CD4-positive, alpha-beta memory T cell (primary cell): ENCODE measurements around the gene CALML3. TPM values are rescaled to one million over a fixed set of nuclear protein-coding genes. Genes with fewer than 3 reads are reported as not detected.
"Not testable (repeated sequence)": the region's sequence is repeated elsewhere in the genome, so short reads cannot be mapped to it uniquely, and the experiment has no call there.

Experiments used
- CTCF ChIA-PET: fragments of 350-600 bp; sonication (Branson Sonifier 250); formaldehyde crosslinking; loops from one replicate; lab custom pipeline; 2021; ENCODE audit warnings: inconsistent platforms; ENCODE audit not compliant: partially characterized antibody; lab: Charles Lee
- POLR2A ChIA-PET: fragments of 350-600 bp; sonication (Branson Sonifier 250); formaldehyde crosslinking; loops from one replicate; lab custom pipeline; 2021; ENCODE audit not compliant: partially characterized antibody; lab: Charles Lee
- DNase-seq, 5 donors: peaks; one replicate each; pipeline versions ENCODE4 v3.0.0 to v3.0.0-alpha.2; 2020 to 2022; ENCODE audit warnings: mixed read lengths in 1 of 5
- H3K27ac ChIP-seq: one replicate; pipeline ENCODE4 v1.7.0; 2013; ENCODE audit warnings: low read depth, low read length
- H3K27me3 ChIP-seq: 2 replicates; pipeline ENCODE4 v1.7.0; 2013; ENCODE audit warnings: mild to moderate bottlenecking, low read length, moderate library complexity; ENCODE audit not compliant: insufficient read depth
- H3K36me3 ChIP-seq: 2 replicates; pipeline ENCODE4 v1.7.0; 2013; ENCODE audit warnings: mild to moderate bottlenecking, low read length, moderate library complexity; ENCODE audit not compliant: insufficient read depth
- H3K4me1 ChIP-seq: 2 replicates; pipeline ENCODE4 v1.7.0; 2013; ENCODE audit warnings: mild to moderate bottlenecking, low read length, moderate library complexity; ENCODE audit not compliant: insufficient read depth
- H3K4me3 ChIP-seq, 2 donors: one replicate each; pipeline ENCODE4 v1.7.0; 2013; ENCODE audit warnings: low read length in 2 of 2, mild to moderate bottlenecking in 1 of 2
- H3K9me3 ChIP-seq, 2 donors: one replicate each; pipeline ENCODE4 v1.7.0; 2013; ENCODE audit warnings: low read length in 2 of 2, control low read depth in 1 of 2; ENCODE audit not compliant: control insufficient read depth in 1 of 2
- H3K27ac Mint-ChIP-seq, 7 donors: one replicate each; pipeline ENCODE4 v1.8.0; 2020 to 2021; ENCODE audit warnings: mixed read lengths in 7 of 7, mild to moderate bottlenecking in 6 of 7, inconsistent platforms in 3 of 7, moderate library complexity in 3 of 7
- H3K27me3 Mint-ChIP-seq, 2 donors: one replicate each; pipeline ENCODE4 v1.8.0; 2020 to 2021; ENCODE audit warnings: mixed read lengths in 2 of 2
- H3K36me3 Mint-ChIP-seq, 2 donors: one replicate each; pipeline ENCODE4 v1.8.0; 2020 to 2021; ENCODE audit warnings: mixed read lengths in 2 of 2, inconsistent platforms in 1 of 2, mild to moderate bottlenecking in 1 of 2
- H3K4me1 Mint-ChIP-seq, 4 donors: one replicate each; pipeline ENCODE4 v1.8.0; 2020 to 2021; ENCODE audit warnings: mixed read lengths in 4 of 4, mild to moderate bottlenecking in 1 of 4
- H3K4me3 Mint-ChIP-seq, 8 donors: one replicate each; pipeline ENCODE4 v1.8.0; 2020 to 2021; ENCODE audit warnings: mixed read lengths in 8 of 8, mild to moderate bottlenecking in 7 of 8, moderate library complexity in 6 of 8, inconsistent platforms in 3 of 8
- H3K9me3 Mint-ChIP-seq, 8 donors: one replicate each; pipeline ENCODE4 v1.8.0; 2020 to 2021; ENCODE audit warnings: mixed read lengths in 8 of 8, mild to moderate bottlenecking in 5 of 8, inconsistent platforms in 3 of 8, moderate library complexity in 1 of 8
- intact Hi-C: fragments of 100-400 bp; cut with micrococcal nuclease; formaldehyde crosslinking; loops from one replicate; pipeline ENCODE4 v1.15.1; 2023
- polyA plus RNA-seq, 2 donors: library from polyadenylated mRNA; unstranded; fragments of 300-500 nt; fragmentation: Illumina TruSeq; gene quantifications; one replicate each; pipeline ENCODE4 v1.2.3, GENCODE V29; 2021
- total RNA-seq, 2 experiments: library from RNA; stranded (reverse); gene quantifications; one replicate each; pipeline ENCODE4 v1.2.3, GENCODE V29; 2021

The CALML3 gene
- total RNA-seq (not detected), polyA plus RNA-seq (not detected)

DNA sequence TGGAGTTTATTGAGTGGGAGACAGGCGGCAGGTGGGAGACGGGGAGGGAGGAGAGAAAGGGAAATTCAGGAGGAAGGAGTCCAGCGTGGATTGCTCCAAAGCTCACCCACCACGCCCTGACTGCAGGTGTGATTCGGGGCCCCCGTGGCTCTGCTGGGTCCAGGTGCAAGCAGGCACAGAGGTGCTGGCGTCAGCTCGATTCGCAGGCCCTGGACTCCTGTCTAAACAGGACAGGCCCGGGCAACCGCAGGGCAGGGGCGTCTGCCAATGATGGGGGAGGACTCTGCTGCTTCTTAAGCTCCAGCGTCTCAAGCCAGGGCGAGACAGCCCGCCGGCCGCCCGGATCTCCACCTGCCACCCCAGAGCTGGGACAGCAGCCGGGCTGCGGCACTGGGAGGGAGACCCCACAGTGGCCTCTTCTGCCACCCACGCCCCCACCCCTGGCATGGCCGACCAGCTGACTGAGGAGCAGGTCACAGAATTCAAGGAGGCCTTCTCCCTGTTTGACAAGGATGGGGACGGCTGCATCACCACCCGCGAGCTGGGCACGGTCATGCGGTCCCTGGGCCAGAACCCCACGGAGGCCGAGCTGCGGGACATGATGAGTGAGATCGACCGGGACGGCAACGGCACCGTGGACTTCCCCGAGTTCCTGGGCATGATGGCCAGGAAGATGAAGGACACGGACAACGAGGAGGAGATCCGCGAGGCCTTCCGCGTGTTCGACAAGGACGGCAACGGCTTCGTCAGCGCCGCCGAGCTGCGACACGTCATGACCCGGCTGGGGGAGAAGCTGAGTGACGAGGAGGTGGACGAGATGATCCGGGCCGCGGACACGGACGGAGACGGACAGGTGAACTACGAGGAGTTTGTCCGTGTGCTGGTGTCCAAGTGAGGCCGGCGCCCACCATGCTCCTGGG lies at the start of gene CALML3:
Gene CALML3 (plus strand): TSS at position 321 of the 920 bp plus-strand sequence. CDS start 125 bp downstream, at position 446.
- H3K4me1 ChIP-seq = no peaks in the 10 kb centered on the region
- Mint-ChIP-seq H3K4me1 (no peaks in the 10 kb centered on the region), H3K36me3 (no peaks in the 10 kb centered on the region), H3K4me3 (no peak within 1 kb of the TSS), H3K9me3 (peaks cover 0 to 3% (median 0%) of the 10 kb centered on the region in 8 donors), H3K27me3 (peaks cover 2% of the 10 kb centered on the region in 2 donors), H3K27ac (no peak within 1 kb of the TSS)
- H3K36me3 ChIP-seq = no peaks in the 10 kb centered on the region
- POLR2A ChIA-PET = no interaction called here
- H3K4me3 ChIP-seq = no peak within 1 kb of the TSS
- no peaks in the 10 kb centered on the region for H3K27me3 ChIP-seq
- no peak for DNase-seq
- H3K27ac ChIP-seq = no peak within 1 kb of the TSS
- CTCF ChIA-PET = interaction anchor here (2.0 kb wide), 1 partner anchor 98 kb away, joined by 6 read pairs; no protein-coding TSS in a partner anchor
- intact Hi-C loops = no loop called here
- H3K9me3 ChIP-seq = no peaks in the 10 kb centered on the region

DNA sequence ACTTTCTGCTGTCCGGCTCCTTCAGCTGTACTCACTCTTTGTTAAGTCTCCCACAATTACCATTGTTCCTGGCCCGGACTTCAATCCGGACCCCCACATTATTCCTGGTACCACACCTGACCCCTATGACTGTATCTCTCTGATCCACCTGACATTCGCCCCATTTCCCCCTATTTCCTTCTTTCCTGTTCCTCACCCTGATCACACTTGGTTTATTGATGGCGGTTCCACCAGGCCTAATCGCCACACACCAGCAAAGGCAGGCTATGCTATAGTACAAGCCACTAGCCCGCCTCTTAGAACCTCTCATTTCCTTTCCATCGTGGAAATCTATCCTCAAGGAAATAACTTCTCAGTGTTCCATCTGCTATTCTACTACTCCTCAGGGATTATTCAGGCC lies 49.7 kb upstream of the CALML3 start:
- H3K4me1 ChIP-seq, DNase-seq, intact Hi-C loops, H3K27me3 ChIP-seq, H3K36me3 ChIP-seq, H3K9me3 Mint-ChIP-seq, H3K9me3 ChIP-seq, H3K4me1 Mint-ChIP-seq, H3K4me3 Mint-ChIP-seq, POLR2A ChIA-PET, H3K27ac ChIP-seq, H3K27ac Mint-ChIP-seq, H3K27me3 Mint-ChIP-seq, H3K4me3 ChIP-seq, H3K36me3 Mint-ChIP-seq, CTCF ChIA-PET: not testable (repeated sequence)

DNA sequence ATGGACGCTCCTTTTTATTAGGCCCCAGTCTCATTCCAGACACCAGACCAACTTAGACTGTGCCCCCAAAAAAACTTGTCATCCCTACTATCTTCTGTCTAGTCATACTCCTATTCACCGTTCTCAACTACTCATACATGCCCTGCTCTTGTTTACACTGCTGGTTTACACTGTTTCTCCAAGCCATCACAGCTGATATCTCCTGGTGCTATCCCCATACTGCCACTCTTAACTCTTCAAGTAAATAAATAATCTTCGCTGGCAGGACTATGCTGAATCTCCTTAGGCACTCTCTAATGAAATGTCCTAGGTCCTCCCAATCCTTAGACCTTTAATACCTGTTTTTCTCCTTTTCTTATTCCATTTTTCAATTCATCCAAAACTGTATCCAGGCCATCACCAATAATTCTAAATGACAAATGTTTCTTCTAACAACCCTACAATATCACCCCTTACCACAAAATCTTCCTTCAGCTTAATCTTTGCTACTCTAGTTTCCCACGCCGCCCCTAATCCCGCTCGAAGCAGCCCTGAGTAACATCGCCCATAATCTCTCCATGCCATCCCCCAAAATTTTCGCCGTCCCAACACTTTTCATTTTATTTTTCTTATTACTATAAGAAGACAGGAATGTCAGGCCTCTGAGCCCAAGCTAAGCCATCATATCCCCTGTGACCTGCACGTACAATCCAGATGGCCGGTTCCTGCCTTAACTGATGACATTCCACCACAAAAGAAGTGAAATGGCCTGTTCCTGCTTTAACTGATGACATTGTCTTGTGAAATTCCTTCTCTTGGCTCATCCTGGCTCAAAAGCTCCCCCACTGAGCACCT lies 48.6 kb upstream of the CALML3 start:
- H3K4me3 ChIP-seq, POLR2A ChIA-PET, H3K27me3 ChIP-seq, H3K4me1 Mint-ChIP-seq, H3K27ac Mint-ChIP-seq, H3K9me3 ChIP-seq, H3K36me3 ChIP-seq, DNase-seq, H3K9me3 Mint-ChIP-seq, H3K27me3 Mint-ChIP-seq, intact Hi-C loops, H3K36me3 Mint-ChIP-seq, H3K27ac ChIP-seq, H3K4me3 Mint-ChIP-seq, H3K4me1 ChIP-seq, CTCF ChIA-PET: not testable (repeated sequence)

DNA sequence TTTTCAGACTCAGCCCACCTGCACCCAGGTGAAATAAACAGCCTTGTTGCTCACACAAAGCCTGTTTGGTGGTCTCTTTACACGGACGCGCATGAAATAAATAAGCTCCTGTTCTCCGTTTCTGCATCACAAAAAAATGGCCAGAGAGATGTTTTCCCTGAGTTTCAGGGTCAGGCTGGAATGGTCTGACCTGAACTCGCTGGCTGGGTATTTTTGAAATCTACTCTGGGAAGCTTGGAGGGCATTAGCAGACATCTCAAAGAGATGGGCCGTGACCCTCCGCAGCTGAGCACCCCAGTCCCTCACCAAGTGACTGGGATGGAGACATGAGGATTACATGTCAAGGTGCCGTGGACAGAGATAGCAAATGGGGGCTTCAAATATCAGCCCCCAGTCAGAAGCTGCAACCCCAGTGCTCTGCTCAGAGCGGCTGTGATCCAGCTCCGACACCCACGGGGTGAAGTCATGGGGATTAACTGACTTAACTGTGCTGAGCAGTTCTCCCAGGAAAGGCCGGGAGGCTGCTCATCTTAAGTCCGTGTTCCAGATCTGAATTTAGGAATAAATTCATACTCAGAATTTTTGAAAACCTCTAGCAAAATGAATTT lies 47.7 kb upstream of the CALML3 start:
- Mint-ChIP-seq H3K9me3 (no peaks in the 10 kb centered on the region), H3K4me1 (no peaks in the 10 kb centered on the region), H3K4me3 (no peak overlapping the region), H3K36me3 (no peaks in the 10 kb centered on the region), H3K27ac (peak overlapping the region in 1 of 7 donors; percentile 15), H3K27me3 (peaks cover 0 to 1% of the 10 kb centered on the region in 2 donors)
- ChIA-PET POLR2A (no interaction called here), CTCF (no interaction called here)
- no peaks in the 10 kb centered on the region for H3K4me1 ChIP-seq
- H3K4me3 ChIP-seq = no peak overlapping the region
- H3K27ac ChIP-seq = no peak overlapping the region
- H3K36me3 ChIP-seq = no peaks in the 10 kb centered on the region
- H3K9me3 ChIP-seq = no peaks in the 10 kb centered on the region
- H3K27me3 ChIP-seq = no peaks in the 10 kb centered on the region
- no peak for DNase-seq
- intact Hi-C loops = no loop called here

DNA sequence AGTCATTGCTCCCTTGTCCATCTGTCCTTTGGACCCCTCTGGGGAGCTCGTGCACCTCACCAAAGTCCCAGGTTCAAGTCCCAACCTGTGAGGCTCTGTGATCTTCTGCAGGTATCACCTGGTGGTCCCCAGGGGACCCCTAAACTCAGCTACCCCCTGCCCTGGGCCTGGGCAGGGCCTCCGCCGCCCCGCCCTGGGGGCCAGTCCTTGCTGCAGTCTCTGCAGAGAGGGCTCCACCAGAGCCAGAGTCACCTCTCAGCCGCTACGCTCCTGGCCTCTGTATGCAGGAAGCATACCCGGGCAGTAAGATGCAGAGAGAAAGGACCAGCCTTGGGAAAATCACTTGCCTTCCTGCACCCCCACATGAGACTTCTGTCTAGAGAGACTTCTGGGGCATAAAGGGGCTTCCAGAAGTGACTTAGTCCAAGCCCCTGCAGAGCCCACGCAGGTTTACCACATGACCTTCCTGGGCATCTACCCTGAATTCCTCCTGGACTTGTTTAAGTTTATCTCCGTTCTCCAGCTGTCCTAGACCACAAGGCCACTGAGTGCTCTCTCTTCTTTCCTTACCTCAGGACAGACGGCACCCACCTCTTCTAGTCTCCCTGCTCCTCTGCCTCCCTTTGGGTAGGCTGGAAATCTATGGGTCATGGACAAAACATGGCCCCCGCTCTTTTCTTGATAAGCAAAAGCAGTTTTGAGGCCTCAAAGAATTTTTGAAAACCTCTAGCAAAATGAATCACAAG lies 46.6 kb upstream of the CALML3 start:
- CTCF ChIA-PET = no interaction called here
- Mint-ChIP-seq H3K27me3 (peaks cover 0 to 5% of the 10 kb centered on the region in 2 donors), H3K9me3 (no peaks in the 10 kb centered on the region), H3K27ac (no peak overlapping the region), H3K36me3 (no peaks in the 10 kb centered on the region), H3K4me1 (no peaks in the 10 kb centered on the region), H3K4me3 (no peak overlapping the region)
- Histone ChIP-seq H3K36me3 (no peaks in the 10 kb centered on the region), H3K9me3 (no peaks in the 10 kb centered on the region), H3K27ac (no peak overlapping the region), H3K27me3 (no peaks in the 10 kb centered on the region), H3K4me1 (no peaks in the 10 kb centered on the region), H3K4me3 (no peak overlapping the region)
- intact Hi-C loops = no loop called here
- DNase-seq = no peak
- POLR2A ChIA-PET = no interaction called here

DNA sequence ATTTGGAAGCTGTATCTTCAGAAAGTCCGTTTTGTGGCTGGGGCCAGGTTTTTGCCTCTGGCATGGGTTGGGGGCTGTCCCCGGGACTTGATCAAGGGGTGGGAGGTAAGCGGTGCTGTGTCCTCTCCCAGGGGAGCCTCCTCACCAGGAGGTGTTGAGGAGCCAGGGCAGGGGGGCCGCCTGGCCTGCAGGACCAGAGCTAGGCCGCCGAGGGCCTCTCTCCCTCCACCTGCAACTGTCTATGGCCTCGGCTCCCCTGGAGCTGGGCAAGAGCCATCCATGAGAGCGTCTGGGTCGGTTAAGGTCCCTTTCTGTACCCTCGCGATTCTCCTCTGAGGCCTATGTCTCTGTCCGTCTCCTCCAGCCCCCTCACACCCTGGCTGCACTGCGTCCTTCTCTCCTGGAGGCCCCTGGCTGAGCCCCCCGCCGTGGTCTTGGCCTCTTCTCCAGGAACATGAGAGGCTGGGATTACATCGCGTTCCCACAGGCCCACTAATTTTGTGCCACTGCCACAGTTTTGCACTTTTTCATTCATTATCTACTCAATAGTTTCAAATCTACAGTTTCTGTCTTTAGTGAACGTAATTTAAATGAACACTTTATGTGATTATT lies 46.0 kb upstream of the CALML3 start:
- CTCF ChIA-PET = no interaction called here
- Histone ChIP-seq H3K4me1 (no peaks in the 10 kb centered on the region), H3K4me3 (no peak overlapping the region), H3K27ac (no peak overlapping the region), H3K9me3 (no peaks in the 10 kb centered on the region), H3K27me3 (no peaks in the 10 kb centered on the region), H3K36me3 (no peaks in the 10 kb centered on the region)
- Mint-ChIP-seq H3K4me3 (no peak overlapping the region), H3K36me3 (no peaks in the 10 kb centered on the region), H3K27me3 (peaks cover 0 to 5% of the 10 kb centered on the region in 2 donors), H3K4me1 (no peaks in the 10 kb centered on the region), H3K9me3 (no peaks in the 10 kb centered on the region), H3K27ac (no peak overlapping the region)
- intact Hi-C loops = no loop called here
- DNase-seq = no peak
- POLR2A ChIA-PET = no interaction called here
